H1 (cell line): Measurements from ENCODE around the gene MUC5AC. TPM values are rescaled to one million over a fixed set of nuclear protein-coding genes. Genes with fewer than 3 reads are reported as not detected.

Experiments used
- FOSL1 ChIP-seq: IDR thresholded peaks from 2 replicates; pipeline ENCODE4 v1.6.1; 2011; ENCODE audit warnings: mild to moderate bottlenecking, low read depth, low read length, moderate library complexity; ENCODE audit not compliant: insufficient read depth
- POLR2A ChIP-seq, 2 experiments: IDR thresholded peaks; 1 replicate in 1 of 2; 2 replicates in 1 of 2; pipeline ENCODE4 v1.6.1; 2011; ENCODE audit warnings: low read depth in 2 of 2, low read length in 2 of 2, mild to moderate bottlenecking in 2 of 2; ENCODE audit errors: control extremely low read depth in 1 of 2
- SIN3A ChIP-seq, 2 experiments: IDR thresholded peaks in 1 of 2; conservative IDR thresholded peaks in 1 of 2; 2 replicates each; pipeline ENCODE4 v1.6.1; 2011 to 2012; ENCODE audit warnings: low read length in 2 of 2, improper control_type of control experiment in 1 of 2, low read depth in 1 of 2, mild to moderate bottlenecking in 1 of 2
- SP1 ChIP-seq: IDR thresholded peaks from 2 replicates; pipeline ENCODE4 v1.6.1; 2011; ENCODE audit warnings: low read depth, low read length
- YY1 ChIP-seq: IDR thresholded peaks from 2 replicates; pipeline ENCODE4 v1.6.1; 2011; ENCODE audit warnings: low read depth, mild to moderate bottlenecking, low read length
- polyA plus RNA-seq, 7 experiments: library from polyadenylated mRNA; depleted of rRNA in 3 of 7; stranded (reverse) in 5 of 7; unstranded in 2 of 7; fragments of >200 nt in 5 of 7; fragments of 200-250 nt in 2 of 7; gene quantifications; 1 replicate in 5 of 7; 2 replicates in 1 of 7; 4 replicates in 1 of 7; pipeline versions ENCODE4 v1.2.1 to v1.2.3, GENCODE V29; 2011 to 2013; ENCODE audit warnings: missing spikeins in 2 of 7, mixed read lengths in 2 of 7
- total RNA-seq: library from RNA; stranded (reverse); fragmentation: NEBNext Ultra II Directional; extraction: Animal tissue kit (Norgen Biotek cat#: 25700); gene quantifications from 2 replicates; pipeline ENCODE4 v1.2.1, GENCODE V29; 2021

Gene MUC5AC
- total and polyA plus RNA-seq, 2 of the 8 experiments (the other 6 are each of a cell fraction or from before 2014, with no cell fraction given) = not detected

- no peak for TF ChIP-seq SIN3A (conservative IDR thresholded peaks at IDR 0.05 in 1 of 2, IDR thresholded peaks at IDR 0.05 in 1 of 2; ENCODE audit: low read depth in 1 of 2, low read length in 2 of 2)
- TF ChIP-seq SP1 = no peak
- no peak for TF ChIP-seq FOSL1
- TF ChIP-seq YY1 = no peak
- TF ChIP-seq POLR2A (IDR thresholded peaks at IDR 0.05; ENCODE audit: control extremely low read depth in 1 of 2, low read depth in 2 of 2, low read length in 2 of 2) = no peak
These were observed 70.5 kb downstream of the MUC5AC start (continued) for GRCh38 chr11:1228101-1228821.
